Kidney epithelial cell (primary cell): ENCODE data around the gene GPR25. TPM values are rescaled to one million over a fixed set of nuclear protein-coding genes. Genes with fewer than 3 reads are reported as not detected.

ENCODE experiments used
- DNase-seq: peaks from one replicate; pipeline ENCODE4 v3.0.0-alpha.2; 2010; ENCODE audit warnings: low read depth
- H3K27me3 ChIP-seq: 2 replicates; pipeline ENCODE4 v1.6.0; 2011; ENCODE audit warnings: low read length; ENCODE audit not compliant: control insufficient read depth, insufficient read depth
- H3K36me3 ChIP-seq: 2 replicates; pipeline ENCODE4 v1.5.1; 2011; ENCODE audit warnings: low read length; ENCODE audit not compliant: control insufficient read depth, insufficient read depth
- H3K4me3 ChIP-seq: 2 replicates; pipeline ENCODE4 v1.5.1; 2011; ENCODE audit warnings: low read depth, mild to moderate bottlenecking, control low read depth, low read length
- total RNA-seq: library from RNA; depleted of rRNA; stranded (reverse); fragments of >200 nt; gene quantifications from 2 replicates; pipeline ENCODE4 v1.2.3, GENCODE V29; 2015
- TF ChIP-seq, protein P1 (sequence below): IDR thresholded peaks from 2 replicates; pipeline ENCODE4 v1.5.1; 2011; ENCODE audit warnings: mild to moderate bottlenecking, moderate library complexity, low read length, control low read depth, inconsistent platforms; ENCODE audit not compliant: insufficient read depth, poor library complexity, severe bottlenecking

GPR25 gene
- total RNA-seq, 1 donor from 2014 or later, result not detected

DNA sequence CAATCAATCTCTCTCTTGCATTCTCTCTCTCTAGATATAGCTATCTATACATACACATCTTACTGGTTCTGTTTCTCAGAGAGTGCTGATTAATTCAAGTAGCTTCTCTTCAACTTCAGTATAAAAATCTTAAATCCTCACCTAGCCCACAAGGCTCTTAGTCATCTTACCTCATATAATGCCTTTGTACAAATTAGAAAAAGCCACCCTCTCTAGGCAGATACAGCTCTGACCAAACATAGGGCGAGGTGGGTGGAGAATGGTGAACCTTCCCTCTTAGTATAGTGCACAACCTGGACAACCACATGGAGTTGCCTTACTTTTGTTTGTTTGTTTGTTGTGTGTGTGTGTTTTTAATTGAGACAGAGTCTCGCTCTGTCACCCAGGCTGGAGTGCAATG is 16.8 kb downstream of the GPR25 start:
- Histone ChIP-seq H3K4me3 (no peak overlapping the region), H3K27me3 (no peaks in the 10 kb centered on the region), H3K36me3 (no peaks in the 10 kb centered on the region)
- TF ChIP-seq, protein P1, sequence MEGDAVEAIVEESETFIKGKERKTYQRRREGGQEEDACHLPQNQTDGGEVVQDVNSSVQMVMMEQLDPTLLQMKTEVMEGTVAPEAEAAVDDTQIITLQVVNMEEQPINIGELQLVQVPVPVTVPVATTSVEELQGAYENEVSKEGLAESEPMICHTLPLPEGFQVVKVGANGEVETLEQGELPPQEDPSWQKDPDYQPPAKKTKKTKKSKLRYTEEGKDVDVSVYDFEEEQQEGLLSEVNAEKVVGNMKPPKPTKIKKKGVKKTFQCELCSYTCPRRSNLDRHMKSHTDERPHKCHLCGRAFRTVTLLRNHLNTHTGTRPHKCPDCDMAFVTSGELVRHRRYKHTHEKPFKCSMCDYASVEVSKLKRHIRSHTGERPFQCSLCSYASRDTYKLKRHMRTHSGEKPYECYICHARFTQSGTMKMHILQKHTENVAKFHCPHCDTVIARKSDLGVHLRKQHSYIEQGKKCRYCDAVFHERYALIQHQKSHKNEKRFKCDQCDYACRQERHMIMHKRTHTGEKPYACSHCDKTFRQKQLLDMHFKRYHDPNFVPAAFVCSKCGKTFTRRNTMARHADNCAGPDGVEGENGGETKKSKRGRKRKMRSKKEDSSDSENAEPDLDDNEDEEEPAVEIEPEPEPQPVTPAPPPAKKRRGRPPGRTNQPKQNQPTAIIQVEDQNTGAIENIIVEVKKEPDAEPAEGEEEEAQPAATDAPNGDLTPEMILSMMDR, result no peak
- no peak for DNase-seq

DNA sequence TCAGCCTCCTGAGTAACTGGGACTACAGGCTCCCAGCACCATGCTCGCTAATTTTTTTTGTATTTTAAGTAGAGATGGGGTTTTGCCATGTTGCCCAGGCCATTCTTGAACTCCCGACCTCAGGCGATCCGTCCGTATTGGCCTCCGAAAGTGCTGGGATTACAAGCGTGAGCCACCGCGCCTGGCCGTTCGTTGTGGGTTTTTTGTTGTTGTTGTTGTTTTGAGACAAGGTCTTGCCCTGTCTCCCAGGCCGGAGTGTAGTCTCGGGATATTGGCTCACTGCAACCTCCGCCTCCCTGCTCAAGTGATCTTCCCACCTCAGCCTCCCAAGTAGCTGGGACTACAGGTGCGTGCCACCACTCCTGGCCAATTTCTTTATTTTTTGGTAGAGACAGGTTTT is 17.2 kb downstream of the GPR25 start:
- H3K36me3 ChIP-seq, result no peaks in the 10 kb centered on the region
- DNase-seq, result no peak
- H3K4me3 ChIP-seq, result no peak overlapping the region
- H3K27me3 ChIP-seq, result no peaks in the 10 kb centered on the region
- TF ChIP-seq, protein P1, result no peak

DNA sequence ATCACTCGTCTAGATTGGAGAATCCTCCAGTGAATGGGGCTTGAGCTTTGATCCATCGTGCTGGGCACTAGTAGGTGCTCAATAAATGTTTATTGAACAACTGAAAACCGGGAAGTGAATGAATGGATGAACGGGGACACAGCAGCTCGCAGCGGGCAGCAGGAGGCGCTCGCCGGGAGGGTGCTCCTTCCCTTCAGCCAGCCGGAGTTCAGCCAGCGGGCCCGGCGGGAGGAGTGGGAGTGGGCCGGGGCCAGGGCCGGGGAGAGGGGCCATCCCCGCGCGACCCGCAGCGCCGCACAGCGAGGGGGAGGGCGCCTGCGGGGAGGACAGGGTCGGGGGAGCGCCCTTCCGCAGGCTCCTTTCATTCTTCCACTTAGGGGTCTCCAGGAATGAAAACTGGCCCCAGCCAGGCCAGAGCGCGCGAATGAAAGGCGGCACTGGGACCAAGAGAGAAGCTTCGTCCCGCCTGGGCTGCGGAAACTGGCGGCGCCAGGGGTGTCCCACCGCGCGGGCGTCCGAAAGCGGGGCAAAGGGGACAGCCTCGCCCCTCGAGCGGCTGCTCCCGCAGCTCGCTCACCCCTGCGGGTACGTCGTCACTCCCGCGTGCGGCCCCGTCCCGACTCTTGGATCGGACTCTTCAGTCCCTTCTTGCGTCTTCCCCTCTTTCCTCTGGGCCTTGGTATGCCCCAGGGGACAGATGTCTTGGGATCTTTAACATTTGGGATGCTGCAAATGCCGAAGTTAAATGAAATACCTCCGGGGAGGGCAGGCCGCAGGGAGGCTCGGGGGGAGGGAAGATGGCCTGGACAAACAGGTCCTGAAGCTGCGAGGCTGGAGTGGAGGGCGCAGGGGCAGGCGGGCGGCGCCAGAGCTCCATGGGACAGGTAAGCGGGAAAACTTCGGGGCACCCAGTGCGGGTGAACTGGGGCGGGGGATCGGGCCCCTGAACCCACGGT is 18.3 kb downstream of the GPR25 start:
- TF ChIP-seq, protein P1, result peak; percentile 74
- Histone ChIP-seq H3K36me3 (no peaks in the 10 kb centered on the region), H3K27me3 (no peaks in the 10 kb centered on the region), H3K4me3 (peak overlapping the region; percentile 77)
- DNase-seq, result no peak

DNA sequence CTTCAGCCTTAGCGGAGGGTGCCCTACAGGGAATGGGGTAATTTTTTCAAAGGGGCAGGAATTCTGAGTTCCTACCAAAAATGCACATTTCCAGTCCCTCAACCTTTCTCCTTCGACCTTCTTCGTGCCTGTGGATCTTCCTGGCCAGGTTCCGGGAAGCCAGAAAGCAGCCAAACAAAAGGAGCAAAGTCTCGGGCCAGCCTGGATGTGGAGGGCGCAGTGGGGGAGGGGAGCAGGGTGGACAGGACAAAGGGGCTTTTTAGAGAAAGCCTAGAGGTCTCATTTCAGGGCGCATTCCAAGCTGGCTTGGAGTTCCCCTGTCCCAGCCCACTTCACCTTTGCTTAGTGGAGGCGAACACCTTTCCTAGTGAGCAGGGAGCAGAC is 19.0 kb downstream of the GPR25 start:
- H3K36me3 ChIP-seq, result no peaks in the 10 kb centered on the region
- no peak for DNase-seq
- TF ChIP-seq, protein P1, result no peak
- H3K27me3 ChIP-seq, result no peaks in the 10 kb centered on the region
- H3K4me3 ChIP-seq, result peak overlapping the region; percentile 77

DNA sequence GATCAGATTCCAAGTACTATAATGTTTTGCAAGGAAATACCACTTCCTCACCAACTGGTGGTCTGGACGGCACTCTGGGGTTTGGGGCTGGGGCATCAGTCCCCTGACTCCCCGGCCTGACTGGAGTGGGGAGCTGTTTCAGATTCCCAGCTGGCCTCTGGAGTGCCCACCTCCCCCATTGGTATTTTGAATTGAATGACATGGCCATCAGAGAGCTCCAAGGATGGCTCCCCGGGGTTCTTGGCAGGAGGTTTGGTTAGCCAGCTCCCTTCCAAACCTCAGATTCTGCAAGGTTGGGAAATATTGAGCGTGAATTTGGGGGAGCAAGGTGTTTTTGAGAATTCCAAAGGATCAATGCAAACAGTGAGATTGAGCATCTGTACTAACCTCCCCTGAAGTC is 19.8 kb downstream of the GPR25 start:
- H3K36me3 ChIP-seq, result no peaks in the 10 kb centered on the region
- DNase-seq, result no peak
- TF ChIP-seq, protein P1, result no peak
- H3K4me3 ChIP-seq, result peak overlapping the region; percentile 77
- H3K27me3 ChIP-seq, result no peaks in the 10 kb centered on the region
